HepG2 (cell line): ENCODE results near the gene LRRC42. TPM values are rescaled to one million over a fixed set of nuclear protein-coding genes. Genes with fewer than 3 reads are reported as not detected.

Source experiments
- ARHGAP35 ChIP-seq: sonication (generic); formaldehyde crosslinking; IDR thresholded peaks from 2 replicates; pipeline ENCODE4 v1.9.0; 2022; ENCODE audit warnings: mild to moderate bottlenecking, inconsistent platforms, moderate library complexity, missing genetic modification reagents, borderline replicate concordance
- BRD4 ChIP-seq: sonication (generic); formaldehyde crosslinking; IDR thresholded peaks from 2 replicates; pipeline ENCODE4 v1.4.0; 2020; ENCODE audit warnings: missing genetic modification reagents
- CC2D1A ChIP-seq: sonication (generic); formaldehyde crosslinking; IDR thresholded peaks from 2 replicates; pipeline ENCODE4 v1.8.1; 2023; ENCODE audit warnings: mild to moderate bottlenecking, missing genetic modification reagents
- CCAR2 ChIP-seq: fragments of 200-400 bp; formaldehyde crosslinking; optimal IDR thresholded peaks from 2 replicates; pipeline ENCODE3; 2018; ENCODE audit warnings: low read depth, mild to moderate bottlenecking, low read length, moderate library complexity
- CEBPG ChIP-seq: IDR thresholded peaks from 2 replicates; pipeline ENCODE4 v1.6.1; 2016
- ELF1 ChIP-seq: sonication (generic); formaldehyde crosslinking; IDR thresholded peaks from 2 replicates; pipeline ENCODE4 v1.4.0; 2020; ENCODE audit warnings: missing genetic modification reagents
- FOXJ3 ChIP-seq: sonication (generic); formaldehyde crosslinking; IDR thresholded peaks from 2 replicates; pipeline ENCODE4 v1.4.0; 2020; ENCODE audit warnings: missing genetic modification reagents, mild to moderate bottlenecking, borderline replicate concordance
- HIVEP1 ChIP-seq: sonication (generic); formaldehyde crosslinking; IDR thresholded peaks from 2 replicates; pipeline ENCODE4 v1.4.0; 2020; ENCODE audit warnings: mild to moderate bottlenecking, missing genetic modification reagents
- KDM6A ChIP-seq: IDR thresholded peaks from 2 replicates; pipeline ENCODE4 v1.6.1; 2016; ENCODE audit warnings: low read depth
- MATR3 ChIP-seq: sonication (generic); formaldehyde crosslinking; IDR thresholded peaks from 2 replicates; pipeline ENCODE4 v1.4.0; 2020; ENCODE audit warnings: missing genetic modification reagents
- NR1H2 ChIP-seq: sonication (generic); formaldehyde crosslinking; IDR thresholded peaks from 2 replicates; pipeline ENCODE4 v1.8.1; 2022; ENCODE audit warnings: low read depth, missing genetic modification reagents, borderline replicate concordance
- RARG ChIP-seq: sonication (generic); formaldehyde crosslinking; IDR thresholded peaks from 2 replicates; pipeline ENCODE4 v1.4.0; 2020; ENCODE audit warnings: low read depth, mild to moderate bottlenecking, missing genetic modification reagents
- RCOR2 ChIP-seq: IDR thresholded peaks from 2 replicates; pipeline ENCODE4 v1.6.1; 2016; ENCODE audit warnings: missing biosample characterization, missing genetic modification reagents
- SOX13 ChIP-seq, 3 experiments: fragments of 450-650 bp in 1 of 3; sonication (generic) in 1 of 3; formaldehyde crosslinking in 1 of 3; IDR thresholded peaks in 2 of 3; conservative IDR thresholded peaks in 1 of 3; 2 replicates each; pipeline versions ENCODE4 v1.5.0 to v1.6.1; 2016 to 2020; ENCODE audit warnings: antibody characterized with exemption in 1 of 3, mild to moderate bottlenecking in 1 of 3, missing compliant biosample characterization in 1 of 3, missing genetic modification reagents in 1 of 3, moderate library complexity in 1 of 3
- SOX5 ChIP-seq: IDR thresholded peaks from 2 replicates; pipeline ENCODE4 v1.6.1; 2016; ENCODE audit warnings: borderline replicate concordance
- SUZ12 ChIP-seq: fragments of 150-350 bp; IDR thresholded peaks from 2 replicates; pipeline ENCODE4 v1.6.1; 2014; ENCODE audit warnings: low read depth, low read length
- ZNF549 ChIP-seq: sonication (generic); formaldehyde crosslinking; IDR thresholded peaks from 2 replicates; pipeline ENCODE4 v1.5.0; 2020; ENCODE audit warnings: missing genetic modification reagents
- ZNF644 ChIP-seq: IDR thresholded peaks from 2 replicates; pipeline ENCODE4 v1.6.1; 2016; ENCODE audit warnings: low read depth
- ZNF713 ChIP-seq: sonication (generic); formaldehyde crosslinking; IDR thresholded peaks from 2 replicates; pipeline ENCODE4 v1.4.0; 2020; ENCODE audit warnings: mild to moderate bottlenecking, missing genetic modification reagents
- ZNF891 ChIP-seq: sonication (generic); formaldehyde crosslinking; IDR thresholded peaks from 2 replicates; pipeline ENCODE4 v1.5.0; 2020; ENCODE audit warnings: mild to moderate bottlenecking, missing genetic modification reagents
- polyA plus RNA-seq, 8 experiments: library from polyadenylated mRNA; depleted of rRNA in 3 of 8; stranded (reverse) in 7 of 8; unstranded in 1 of 8; fragments of >200 nt; fragmentation: Illumina TruSeq in 4 of 8; extraction: Trizol in 4 of 8; gene quantifications; 2 replicates each; pipeline versions ENCODE4 v1.2.1 to v1.2.3, GENCODE V29; 2011 to 2016; ENCODE audit warnings: low read depth in 4 of 8, missing spikeins in 1 of 8, mixed read lengths in 1 of 8; ENCODE audit not compliant: insufficient read depth in 1 of 8
- total RNA-seq, 5 experiments: library from RNA; depleted of rRNA; stranded (reverse); fragments of >200 nt; fragmentation: Illumina TruSeq; extraction: Trizol; gene quantifications; 2 replicates each; pipeline ENCODE4 v1.2.3, GENCODE V29; 2016; ENCODE audit warnings: low read depth in 1 of 5
- TF ChIP-seq, protein P1 (sequence below): sonication (generic); formaldehyde crosslinking; IDR thresholded peaks from 2 replicates; pipeline ENCODE4 v1.4.0; 2020; ENCODE audit warnings: mild to moderate bottlenecking, missing genetic modification reagents
- TF ChIP-seq, protein P2 (sequence below): sonication (generic); formaldehyde crosslinking; IDR thresholded peaks from 2 replicates; pipeline ENCODE4 v1.4.0; 2020; ENCODE audit warnings: missing genetic modification reagents
- TF ChIP-seq, protein P3 (sequence below): sonication (generic); formaldehyde crosslinking; IDR thresholded peaks from 2 replicates; pipeline ENCODE4 v1.5.1; 2020; ENCODE audit warnings: mild to moderate bottlenecking, missing genetic modification reagents

LRRC42 gene
- total and polyA plus RNA-seq, 2 of the 13 experiments (the other 11 are each of a cell fraction or from before 2014, with no cell fraction given), result 30.6 to 43.6 TPM

DNA sequence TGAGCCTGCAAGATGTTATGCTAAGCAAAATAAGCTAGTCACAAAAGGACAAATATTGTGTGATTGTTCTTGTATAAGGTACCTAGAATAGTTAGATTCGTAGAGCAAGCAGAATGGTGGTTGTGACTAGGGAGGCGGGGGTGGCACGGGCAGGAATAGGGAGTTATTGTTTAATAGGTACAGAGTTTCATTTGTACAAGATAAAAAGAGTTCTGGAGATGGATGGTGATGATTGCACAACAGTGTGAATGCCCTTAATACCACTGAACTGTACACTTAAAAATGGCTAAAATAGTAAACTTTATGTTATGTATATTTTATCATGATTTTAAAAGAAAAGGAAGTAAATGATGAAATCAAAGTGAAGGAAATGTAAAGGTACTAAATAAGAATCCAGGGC, 20.6 kb downstream of the LRRC42 start (continued):
- TF ChIP-seq CCAR2 (no peak), ZNF891 (no peak), ZNF644 (CRISPR knock-in tag) (no peak), RARG (CRISPR knock-in tag) (no peak), MATR3 (no peak), CEBPG (CRISPR knock-in tag) (peak; percentile 81), FOXJ3 (CRISPR knock-in tag) (no peak), ZNF713 (CRISPR knock-in tag) (no peak), NR1H2 (no peak), KDM6A (no peak), SOX13 (IDR thresholded peaks at IDR 0.05) (no peak), SOX13 (CRISPR knock-in tag; conservative IDR thresholded peaks at IDR 0.05 in 1 of 2, IDR thresholded peaks at IDR 0.05 in 1 of 2) (peak in 1 of 2 experiments; percentile 62; a peak in 1 of 4 replicates), ZNF549 (no peak), CC2D1A (CRISPR knock-in tag) (no peak), RCOR2 (CRISPR knock-in tag) (no peak), SUZ12 (no peak), ARHGAP35 (CRISPR knock-in tag) (no peak), HIVEP1 (CRISPR knock-in tag) (no peak), ELF1 (no peak), BRD4 (no peak), SOX5 (peak; percentile 43; the same call in 1 of the 2 replicates)
- TF ChIP-seq, protein P1, sequence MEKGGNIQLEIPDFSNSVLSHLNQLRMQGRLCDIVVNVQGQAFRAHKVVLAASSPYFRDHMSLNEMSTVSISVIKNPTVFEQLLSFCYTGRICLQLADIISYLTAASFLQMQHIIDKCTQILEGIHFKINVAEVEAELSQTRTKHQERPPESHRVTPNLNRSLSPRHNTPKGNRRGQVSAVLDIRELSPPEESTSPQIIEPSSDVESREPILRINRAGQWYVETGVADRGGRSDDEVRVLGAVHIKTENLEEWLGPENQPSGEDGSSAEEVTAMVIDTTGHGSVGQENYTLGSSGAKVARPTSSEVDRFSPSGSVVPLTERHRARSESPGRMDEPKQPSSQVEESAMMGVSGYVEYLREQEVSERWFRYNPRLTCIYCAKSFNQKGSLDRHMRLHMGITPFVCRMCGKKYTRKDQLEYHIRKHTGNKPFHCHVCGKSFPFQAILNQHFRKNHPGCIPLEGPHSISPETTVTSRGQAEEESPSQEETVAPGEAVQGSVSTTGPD, result no peak
- TF ChIP-seq, protein P2, sequence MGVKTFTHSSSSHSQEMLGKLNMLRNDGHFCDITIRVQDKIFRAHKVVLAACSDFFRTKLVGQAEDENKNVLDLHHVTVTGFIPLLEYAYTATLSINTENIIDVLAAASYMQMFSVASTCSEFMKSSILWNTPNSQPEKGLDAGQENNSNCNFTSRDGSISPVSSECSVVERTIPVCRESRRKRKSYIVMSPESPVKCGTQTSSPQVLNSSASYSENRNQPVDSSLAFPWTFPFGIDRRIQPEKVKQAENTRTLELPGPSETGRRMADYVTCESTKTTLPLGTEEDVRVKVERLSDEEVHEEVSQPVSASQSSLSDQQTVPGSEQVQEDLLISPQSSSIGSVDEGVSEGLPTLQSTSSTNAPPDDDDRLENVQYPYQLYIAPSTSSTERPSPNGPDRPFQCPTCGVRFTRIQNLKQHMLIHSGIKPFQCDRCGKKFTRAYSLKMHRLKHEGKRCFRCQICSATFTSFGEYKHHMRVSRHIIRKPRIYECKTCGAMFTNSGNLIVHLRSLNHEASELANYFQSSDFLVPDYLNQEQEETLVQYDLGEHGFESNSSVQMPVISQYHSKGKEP (CRISPR knock-in tag), result no peak
- TF ChIP-seq, protein P3, sequence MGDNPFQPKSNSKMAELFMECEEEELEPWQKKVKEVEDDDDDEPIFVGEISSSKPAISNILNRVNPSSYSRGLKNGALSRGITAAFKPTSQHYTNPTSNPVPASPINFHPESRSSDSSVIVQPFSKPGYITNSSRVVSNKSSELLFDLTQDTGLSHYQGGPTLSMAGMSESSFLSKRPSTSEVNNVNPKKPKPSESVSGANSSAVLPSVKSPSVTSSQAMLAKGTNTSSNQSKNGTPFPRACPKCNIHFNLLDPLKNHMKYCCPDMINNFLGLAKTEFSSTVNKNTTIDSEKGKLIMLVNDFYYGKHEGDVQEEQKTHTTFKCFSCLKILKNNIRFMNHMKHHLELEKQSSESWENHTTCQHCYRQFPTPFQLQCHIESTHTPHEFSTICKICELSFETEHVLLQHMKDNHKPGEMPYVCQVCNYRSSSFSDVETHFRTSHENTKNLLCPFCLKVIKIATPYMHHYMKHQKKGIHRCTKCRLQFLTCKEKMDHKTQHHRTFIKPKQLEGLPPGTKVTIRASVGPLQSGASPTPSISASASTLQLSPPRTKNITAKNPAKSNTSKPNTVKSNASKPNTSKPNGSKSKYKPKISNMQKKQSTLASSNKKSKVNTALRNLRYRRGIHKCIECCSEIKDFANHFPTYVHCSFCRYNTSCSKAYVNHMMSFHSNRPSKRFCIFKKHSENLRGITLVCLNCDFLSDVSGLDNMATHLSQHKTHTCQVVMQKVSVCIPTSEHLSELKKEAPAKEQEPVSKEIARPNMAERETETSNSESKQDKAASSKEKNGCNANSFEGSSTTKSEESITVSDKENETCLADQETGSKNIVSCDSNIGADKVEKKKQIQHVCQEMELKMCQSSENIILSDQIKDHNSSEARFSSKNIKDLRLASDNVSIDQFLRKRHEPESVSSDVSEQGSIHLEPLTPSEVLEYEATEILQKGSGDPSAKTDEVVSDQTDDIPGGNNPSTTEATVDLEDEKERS (CRISPR knock-in tag), result no peak
